Mesenchymal stem cell (in vitro differentiated cells and primary cell): ENCODE data around the gene ZNF19.

ENCODE experiments used
- DNase-seq: peaks from one replicate; pipeline ENCODE4 v3.0.0-alpha.2; 2013
- H2AFZ ChIP-seq: one replicate; pipeline ENCODE4 v1.6.1; 2013; ENCODE audit warnings: low read depth, mild to moderate bottlenecking, control low read depth, inconsistent platforms, low read length, moderate library complexity
- H2AK5ac ChIP-seq: 2 replicates; pipeline ENCODE4 v1.6.1; 2013; ENCODE audit warnings: low read length, moderate library complexity, mild to moderate bottlenecking, inconsistent platforms; ENCODE audit not compliant: severe bottlenecking
- H2BK120ac ChIP-seq: one replicate; pipeline ENCODE4 v1.6.1; 2013; ENCODE audit warnings: low read depth, mild to moderate bottlenecking, inconsistent platforms, low read length, moderate library complexity
- H2BK12ac ChIP-seq, 2 experiments: one replicate each; pipeline ENCODE4 v1.6.1; 2013; ENCODE audit warnings: inconsistent platforms in 2 of 2, low read length in 2 of 2, mild to moderate bottlenecking in 2 of 2, moderate library complexity in 2 of 2, control low read depth in 1 of 2
- H2BK15ac ChIP-seq: one replicate; pipeline ENCODE4 v1.6.1; 2013; ENCODE audit warnings: mild to moderate bottlenecking, low read depth, inconsistent platforms; ENCODE audit not compliant: poor library complexity, severe bottlenecking
- H2BK5ac ChIP-seq: 2 replicates; pipeline ENCODE4 v1.6.1; 2013; ENCODE audit warnings: low read depth, mild to moderate bottlenecking, low read length, control low read depth, inconsistent platforms; ENCODE audit not compliant: poor library complexity, severe bottlenecking
- H3K14ac ChIP-seq, 2 experiments: one replicate each; pipeline ENCODE4 v1.6.1; 2013; ENCODE audit warnings: inconsistent platforms in 2 of 2, low read length in 2 of 2, control low read depth in 1 of 2, mild to moderate bottlenecking in 1 of 2, moderate library complexity in 1 of 2
- H3K18ac ChIP-seq, 2 experiments: one replicate each; pipeline ENCODE4 v1.6.1; 2013; ENCODE audit warnings: inconsistent platforms in 2 of 2, low read length in 2 of 2, control low read depth in 1 of 2, low read depth in 1 of 2, mild to moderate bottlenecking in 1 of 2
- H3K23ac ChIP-seq, 2 experiments: one replicate each; pipeline ENCODE4 v1.6.1; 2013; ENCODE audit warnings: inconsistent platforms in 2 of 2, low read length in 2 of 2, mild to moderate bottlenecking in 2 of 2, moderate library complexity in 2 of 2, control low read depth in 1 of 2
- H3K27ac ChIP-seq: 2 replicates; pipeline ENCODE4 v1.5.1; 2013; ENCODE audit warnings: mild to moderate bottlenecking, moderate library complexity, low read length, control low read depth, inconsistent platforms; ENCODE audit not compliant: poor library complexity, severe bottlenecking
- H3K27me3 ChIP-seq, 2 experiments: 2 replicates each; pipeline versions ENCODE4 v1.6.1 to v1.7.0; 2013; ENCODE audit warnings: low read length in 2 of 2, mild to moderate bottlenecking in 2 of 2, moderate library complexity in 2 of 2, control low read depth in 1 of 2, inconsistent platforms in 1 of 2; ENCODE audit not compliant: control insufficient read depth in 1 of 2, insufficient read depth in 1 of 2
- H3K36me3 ChIP-seq, 2 experiments: 2 replicates each; pipeline versions ENCODE4 v1.6.1 to v1.7.0; 2013; ENCODE audit warnings: low read length in 2 of 2, control low read depth in 1 of 2, inconsistent platforms in 1 of 2, low read depth in 1 of 2, mild to moderate bottlenecking in 1 of 2; ENCODE audit not compliant: insufficient read depth in 2 of 2, control insufficient read depth in 1 of 2
- H3K4ac ChIP-seq, 2 experiments: one replicate each; pipeline ENCODE4 v1.6.1; 2013; ENCODE audit warnings: inconsistent platforms in 2 of 2, low read length in 2 of 2, mild to moderate bottlenecking in 2 of 2, moderate library complexity in 2 of 2, control low read depth in 1 of 2, low read depth in 1 of 2
- H3K4me1 ChIP-seq: 2 replicates; pipeline ENCODE4 v1.6.1; 2013; ENCODE audit warnings: low read depth, low read length, control low read depth; ENCODE audit not compliant: control insufficient read depth, insufficient read depth
- H3K4me2 ChIP-seq: 2 replicates; pipeline ENCODE4 v1.6.1; 2013; ENCODE audit warnings: low read length, mild to moderate bottlenecking, inconsistent platforms; ENCODE audit not compliant: poor library complexity, severe bottlenecking
- H3K4me3 ChIP-seq, 2 experiments: 2 replicates each; pipeline versions ENCODE4 v1.5.1 to v1.7.0; 2013; ENCODE audit warnings: low read length in 2 of 2, mild to moderate bottlenecking in 2 of 2, control low read depth in 1 of 2, low read depth in 1 of 2; ENCODE audit not compliant: insufficient read depth in 1 of 2
- H3K79me1 ChIP-seq: replicated peaks from 2 replicates; pipeline ENCODE4 v1.6.1; 2013; ENCODE audit warnings: mild to moderate bottlenecking, control low read depth, low read length, inconsistent platforms; ENCODE audit not compliant: poor library complexity, severe bottlenecking
- H3K9ac ChIP-seq: 2 replicates; pipeline ENCODE4 v1.7.0; 2013; ENCODE audit warnings: mild to moderate bottlenecking, low read length, moderate library complexity
- H3K9me3 ChIP-seq: 2 replicates; pipeline ENCODE4 v1.7.0; 2013; ENCODE audit warnings: mild to moderate bottlenecking, low read length; ENCODE audit not compliant: control insufficient read depth
- H4K8ac ChIP-seq: one replicate; pipeline ENCODE4 v1.6.1; 2013; ENCODE audit warnings: inconsistent platforms, mild to moderate bottlenecking, low read length, moderate library complexity
- H4K91ac ChIP-seq: one replicate; pipeline ENCODE4 v1.6.1; 2013; ENCODE audit warnings: mild to moderate bottlenecking, low read length, inconsistent platforms
- WGBS: methylation state at CpG from one replicate; pipeline ENCODE4 v1.1.7; 2013; ENCODE audit warnings: mixed read lengths; 5-methylcytosine and 5-hydroxymethylcytosine counted together

Gene ZNF19

DNA sequence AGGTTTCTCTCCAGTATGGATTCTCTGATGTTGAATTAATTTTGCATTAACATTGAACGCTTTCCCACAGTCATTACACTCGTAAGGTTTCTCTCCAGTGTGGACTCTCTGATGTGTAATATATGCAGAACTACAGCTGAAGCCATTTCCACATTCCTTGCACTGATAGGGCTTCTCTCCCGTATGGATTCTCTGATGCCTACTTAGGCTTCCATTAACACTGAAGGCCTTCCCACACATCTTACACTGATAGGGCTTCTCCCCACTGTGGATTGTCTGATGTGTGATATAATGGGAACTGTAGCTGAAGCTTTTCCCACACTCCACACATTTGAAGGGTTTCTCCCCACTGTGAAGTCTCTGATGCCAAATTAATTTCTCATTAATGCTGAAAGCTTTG, 40.1 kb downstream of the ZNF19 start:
- Histone ChIP-seq H2AFZ (no peak overlapping the region), H4K8ac (no peak overlapping the region), H3K27ac (no peak overlapping the region), H3K9ac (no peak overlapping the region), H3K79me1 (peaks cover 10% of the 10 kb centered on the region), H2BK12ac (no peak overlapping the region), H2BK120ac (no peak overlapping the region), H3K14ac (no peak overlapping the region), H2BK5ac (no peak overlapping the region), H2AK5ac (no peak overlapping the region), H3K23ac (no peak overlapping the region), H3K4me2 (no peak overlapping the region), H3K36me3 (peaks cover 35 to 64% of the 10 kb centered on the region in 2 experiments), H3K4me3 (peak overlapping the region in 1 of 2 experiments; percentile 42), H4K91ac (no peak overlapping the region), H3K27me3 (no peaks in the 10 kb centered on the region), H3K18ac (no peak overlapping the region), H3K4me1 (no peaks in the 10 kb centered on the region), H2BK15ac (no peak overlapping the region), H3K4ac (no peak overlapping the region), H3K9me3 (peaks cover 97% of the 10 kb centered on the region)
- 100% methylated on average over 3 of the region's 3 CpGs for WGBS
- no peak for DNase-seq

DNA sequence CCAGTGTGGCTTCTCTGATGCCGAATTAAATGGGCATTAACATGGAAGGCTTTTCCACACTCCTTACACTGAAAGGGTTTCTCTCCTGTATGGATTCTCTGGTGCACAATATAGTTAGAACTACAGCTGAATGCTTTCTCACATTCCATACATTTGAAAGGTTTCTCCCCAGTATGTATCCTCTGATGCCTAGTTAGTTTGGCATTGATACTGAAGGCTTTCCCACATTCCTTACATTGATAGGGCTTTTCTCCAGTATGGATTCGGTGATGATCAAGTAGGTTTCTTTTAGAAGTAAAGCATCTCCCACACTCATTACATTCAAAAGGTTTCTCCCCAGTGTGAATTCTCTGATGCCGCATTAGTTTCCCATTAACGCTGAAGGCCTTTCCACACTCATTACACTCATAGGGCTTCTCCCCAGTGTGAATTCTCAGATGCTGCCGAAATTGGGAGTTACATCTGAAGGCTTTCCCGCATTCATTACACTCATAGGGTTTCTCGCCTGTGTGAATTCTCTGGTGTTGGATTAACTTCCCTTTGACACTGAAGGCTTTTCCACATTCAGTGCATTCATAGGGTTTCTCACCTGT, 40.8 kb downstream of the ZNF19 start:
- H3K4ac ChIP-seq: no peak overlapping the region
- no peak overlapping the region for H3K4me2 ChIP-seq
- peaks cover 29 to 58% of the 10 kb centered on the region in 2 experiments for H3K36me3 ChIP-seq
- peaks cover 97% of the 10 kb centered on the region for H3K9me3 ChIP-seq
- no peak for DNase-seq
- WGBS: 99% methylated on average over 6 of the region's 7 CpGs
- no peak overlapping the region for H2BK5ac ChIP-seq
- H2AFZ ChIP-seq: no peak overlapping the region
- H3K14ac ChIP-seq: no peak overlapping the region
- no peak overlapping the region for H3K18ac ChIP-seq
- no peak overlapping the region for H2BK15ac ChIP-seq
- peak overlapping the region in 1 of 2 experiments; percentile 42 for H3K4me3 ChIP-seq
- no peak overlapping the region for H2AK5ac ChIP-seq
- H3K27me3 ChIP-seq: no peaks in the 10 kb centered on the region
- no peak overlapping the region for H3K27ac ChIP-seq
- H3K79me1 ChIP-seq: peaks cover 5% of the 10 kb centered on the region
- H3K23ac ChIP-seq: no peak overlapping the region
- H4K91ac ChIP-seq: no peak overlapping the region
- H4K8ac ChIP-seq: no peak overlapping the region
- H2BK120ac ChIP-seq: no peak overlapping the region
- H3K9ac ChIP-seq: no peak overlapping the region
- no peaks in the 10 kb centered on the region for H3K4me1 ChIP-seq
- H2BK12ac ChIP-seq: no peak overlapping the region

DNA sequence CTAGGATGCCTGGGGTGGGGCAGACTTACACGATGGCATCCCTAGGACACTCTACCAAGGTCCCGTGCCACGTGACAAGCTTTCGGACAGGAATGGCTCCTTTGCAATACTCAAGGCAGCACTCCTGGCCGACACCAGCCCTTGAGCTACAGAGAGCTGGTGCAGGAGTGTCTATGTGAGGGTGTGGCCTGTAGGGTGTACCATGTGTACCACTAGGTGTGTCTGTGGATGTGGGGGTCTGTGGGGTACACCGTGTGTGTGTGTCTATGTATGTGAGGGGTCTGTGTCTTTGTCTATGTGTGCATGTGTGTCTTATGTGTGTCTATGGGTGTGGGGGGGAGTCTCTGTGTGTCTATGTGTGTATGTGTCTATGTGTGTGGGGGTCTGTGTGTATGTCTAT, 45.4 kb downstream of the ZNF19 start:
- H2AFZ ChIP-seq: no peak overlapping the region
- WGBS: 87% methylated on average over 6 of the region's 6 CpGs

DNA sequence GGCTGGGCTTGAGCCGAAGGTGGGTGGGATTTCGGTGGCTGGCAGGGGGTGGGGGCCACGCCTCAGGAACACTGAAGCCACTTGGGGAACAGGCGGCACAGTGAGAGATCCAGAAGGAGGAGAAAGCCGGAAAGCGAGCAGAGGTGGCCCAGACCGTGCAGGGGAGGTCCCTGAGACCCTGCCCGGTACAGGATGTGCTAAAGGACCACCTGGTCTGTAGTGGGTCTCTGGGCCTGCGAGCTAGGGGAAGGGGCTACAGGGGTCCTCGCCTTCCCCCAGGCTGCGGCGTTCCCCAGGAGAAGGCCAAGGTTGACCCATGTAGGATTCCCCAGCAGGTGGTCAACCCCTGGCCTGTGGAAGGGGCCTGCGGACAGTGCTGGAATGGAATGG, 47.1 kb downstream of the ZNF19 start, which contains the start of gene TLE7:
Gene TLE7, minus strand, starts transcription at position 4 of the 390 bp plus-strand sequence. CDS start 8,730 bp downstream, outside the sequence.
- H3K23ac ChIP-seq: no peak within 1 kb of the TSS
- H4K8ac ChIP-seq: no peak within 1 kb of the TSS
- no peak within 1 kb of the TSS for H2BK12ac ChIP-seq
- no peak within 1 kb of the TSS for H2BK120ac ChIP-seq
- H3K4ac ChIP-seq: no peak within 1 kb of the TSS
- 88% methylated on average over 13 of the region's 13 CpGs for WGBS
- no peak for DNase-seq
- no peaks in the 10 kb centered on the region for H3K4me1 ChIP-seq
- H4K91ac ChIP-seq: no peak within 1 kb of the TSS
- H3K18ac ChIP-seq: no peak within 1 kb of the TSS
- no peak within 1 kb of the TSS for H3K4me3 ChIP-seq
- no peaks in the 10 kb centered on the region for H3K79me1 ChIP-seq
- H3K36me3 ChIP-seq: peaks cover 0 to 2% of the 10 kb centered on the region in 2 experiments
- no peak within 1 kb of the TSS for H2BK5ac ChIP-seq
- H3K14ac ChIP-seq: no peak within 1 kb of the TSS
- H2BK15ac ChIP-seq: no peak within 1 kb of the TSS
- no peak within 1 kb of the TSS for H3K4me2 ChIP-seq
- H3K27me3 ChIP-seq: peaks cover 0 to 9% of the 10 kb centered on the region in 2 experiments
- H2AK5ac ChIP-seq: no peak within 1 kb of the TSS
- H3K9me3 ChIP-seq: peaks cover 41% of the 10 kb centered on the region
- no peak within 1 kb of the TSS for H3K27ac ChIP-seq
- no peak within 1 kb of the TSS for H3K9ac ChIP-seq
- no peak within 1 kb of the TSS for H2AFZ ChIP-seq

More for the DNA sequence above, 45.4 kb downstream of the ZNF19 start:
- Histone ChIP-seq H2AK5ac (no peak overlapping the region), H3K4me3 (no peak overlapping the region), H3K4me1 (no peaks in the 10 kb centered on the region), H2BK120ac (no peak overlapping the region), H3K27me3 (peaks cover 0 to 2% of the 10 kb centered on the region in 2 experiments), H4K8ac (no peak overlapping the region), H3K4me2 (no peak overlapping the region), H3K9me3 (peaks cover 58% of the 10 kb centered on the region), H2BK15ac (no peak overlapping the region), H2BK12ac (no peak overlapping the region), H3K23ac (no peak overlapping the region), H2BK5ac (no peak overlapping the region), H3K79me1 (no peaks in the 10 kb centered on the region), H3K4ac (no peak overlapping the region), H3K14ac (no peak overlapping the region), H3K36me3 (peaks cover 7 to 11% of the 10 kb centered on the region in 2 experiments), H3K27ac (no peak overlapping the region), H3K18ac (no peak overlapping the region), H4K91ac (no peak overlapping the region), H3K9ac (no peak overlapping the region)
- no peak for DNase-seq
